ENCODE data around the gene ATAT1. TPM values are rescaled to one million over a fixed set of nuclear protein-coding genes. Genes with fewer than 3 reads are reported as not detected.

Gene ATAT1
- total and polyA plus RNA-seq, 9 of the 15 experiments (the other 6 are each of a cell fraction or from before 2014, with no cell fraction given), result 0.65 to 5.8 (median 1.6) TPM

DNA sequence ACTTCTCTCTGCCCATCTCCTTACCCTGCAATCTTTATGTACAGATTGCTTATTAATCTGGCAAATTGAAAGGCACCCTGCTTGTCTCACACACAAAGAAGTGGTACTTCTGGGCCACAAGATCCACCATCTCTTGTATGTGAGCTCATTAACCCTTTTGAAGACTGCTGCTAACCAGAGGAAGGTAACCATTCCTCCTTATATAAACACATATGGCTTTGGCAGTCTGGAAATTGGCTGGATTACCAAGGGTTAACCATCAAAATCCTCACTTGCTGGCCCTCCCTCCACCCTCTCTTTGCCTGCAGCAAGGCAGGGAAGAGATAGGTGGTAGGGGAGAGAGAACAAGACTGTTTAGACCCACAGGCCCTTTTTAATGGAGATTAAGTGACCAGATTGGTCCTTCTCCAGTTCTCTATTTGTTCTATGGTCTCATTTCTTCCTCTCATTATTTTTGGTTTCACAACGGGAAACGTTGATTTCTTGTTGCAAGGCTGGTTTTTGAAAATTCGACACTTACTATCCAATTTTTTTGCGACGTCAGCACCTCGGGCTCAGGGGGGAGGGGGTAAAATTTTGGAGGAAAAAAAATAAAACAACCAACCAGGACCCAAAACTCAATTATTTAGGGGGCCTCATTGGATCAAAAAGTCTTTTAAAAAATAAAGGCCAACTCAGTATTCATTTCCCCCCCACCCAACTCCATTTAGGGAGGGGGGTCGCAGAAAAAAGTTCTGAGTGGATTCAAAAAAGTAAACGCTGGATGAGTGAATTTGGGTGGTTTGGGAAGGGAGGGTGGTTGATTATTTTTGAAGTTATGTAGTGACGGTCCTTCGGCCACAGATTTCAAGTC lies 10.5 kb upstream of the ATAT1 start (continued):
- no peak for TF ChIP-seq ZNF24 (IDR thresholded peaks at IDR 0.05)
- TF ChIP-seq BDP1 (IDR thresholded peaks at IDR 0.05; ENCODE audit: insufficient read depth, insufficient read length), result no peak
- no peak for TF ChIP-seq SREBF1 (IDR thresholded peaks at IDR 0.05; ENCODE audit: borderline replicate concordance, low read depth, low read length)
- TF ChIP-seq NCOA1 (IDR thresholded peaks at IDR 0.05; ENCODE audit: low read depth), result 0 out of 2 replicates have a peak, but pooled peaks have one; percentile 29
- TF ChIP-seq MECOM (CRISPR knock-in tag; IDR thresholded peaks at IDR 0.05), result no peak
- no peak for TF ChIP-seq ZNF184 (CRISPR knock-in tag; IDR thresholded peaks at IDR 0.05)
- TF ChIP-seq ZNF57 (CRISPR knock-in tag; IDR thresholded peaks at IDR 0.05), result 0 out of 2 replicates have a peak, but pooled peaks have one; percentile 27
- no peak for TF ChIP-seq MCM5 (IDR thresholded peaks at IDR 0.05; ENCODE audit: low read depth)
- TF ChIP-seq TFAM (CRISPR knock-in tag; conservative IDR thresholded peaks at IDR 0.05), result no peak
- TF ChIP-seq JUNB (CRISPR knock-in tag; conservative IDR thresholded peaks at IDR 0.05), result no peak
- no peak for TF ChIP-seq ID3 (CRISPR knock-in tag; IDR thresholded peaks at IDR 0.05)
- no peak for TF ChIP-seq ID3 (tag; IDR thresholded peaks at IDR 0.05)
- TF ChIP-seq NKRF (IDR thresholded peaks at IDR 0.05; ENCODE audit: borderline replicate concordance), result no peak
- 0 out of 2 replicates have a peak, but pooled peaks have one; percentile 7 for TF ChIP-seq TCFL5 (CRISPR knock-in tag; conservative IDR thresholded peaks at IDR 0.05)
- TF ChIP-seq SIX5 (IDR thresholded peaks at IDR 0.05; ENCODE audit: borderline replicate concordance in 1 of 2, insufficient read depth in 1 of 2, low read depth in 1 of 2, low read length in 2 of 2), result no peak
- no peak for TF ChIP-seq ZNF133 (CRISPR knock-in tag; IDR thresholded peaks at IDR 0.05)
- TF ChIP-seq, protein P1, sequence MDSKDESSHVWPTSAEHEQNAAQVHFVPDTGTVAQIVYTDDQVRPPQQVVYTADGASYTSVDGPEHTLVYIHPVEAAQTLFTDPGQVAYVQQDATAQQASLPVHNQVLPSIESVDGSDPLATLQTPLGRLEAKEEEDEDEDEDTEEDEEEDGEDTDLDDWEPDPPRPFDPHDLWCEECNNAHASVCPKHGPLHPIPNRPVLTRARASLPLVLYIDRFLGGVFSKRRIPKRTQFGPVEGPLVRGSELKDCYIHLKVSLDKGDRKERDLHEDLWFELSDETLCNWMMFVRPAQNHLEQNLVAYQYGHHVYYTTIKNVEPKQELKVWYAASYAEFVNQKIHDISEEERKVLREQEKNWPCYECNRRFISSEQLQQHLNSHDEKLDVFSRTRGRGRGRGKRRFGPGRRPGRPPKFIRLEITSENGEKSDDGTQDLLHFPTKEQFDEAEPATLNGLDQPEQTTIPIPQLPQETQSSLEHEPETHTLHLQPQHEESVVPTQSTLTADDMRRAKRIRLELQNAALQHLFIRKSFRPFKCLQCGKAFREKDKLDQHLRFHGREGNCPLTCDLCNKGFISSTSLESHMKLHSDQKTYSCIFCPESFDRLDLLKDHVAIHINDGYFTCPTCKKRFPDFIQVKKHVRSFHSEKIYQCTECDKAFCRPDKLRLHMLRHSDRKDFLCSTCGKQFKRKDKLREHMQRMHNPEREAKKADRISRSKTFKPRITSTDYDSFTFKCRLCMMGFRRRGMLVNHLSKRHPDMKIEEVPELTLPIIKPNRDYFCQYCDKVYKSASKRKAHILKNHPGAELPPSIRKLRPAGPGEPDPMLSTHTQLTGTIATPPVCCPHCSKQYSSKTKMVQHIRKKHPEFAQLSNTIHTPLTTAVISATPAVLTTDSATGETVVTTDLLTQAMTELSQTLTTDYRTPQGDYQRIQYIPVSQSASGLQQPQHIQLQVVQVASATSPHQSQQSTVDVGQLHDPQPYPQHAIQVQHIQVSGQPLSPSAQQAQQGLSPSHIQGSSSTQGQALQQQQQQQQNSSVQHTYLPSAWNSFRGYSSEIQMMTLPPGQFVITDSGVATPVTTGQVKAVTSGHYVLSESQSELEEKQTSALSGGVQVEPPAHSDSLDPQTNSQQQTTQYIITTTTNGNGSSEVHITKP (IDR thresholded peaks at IDR 0.05; ENCODE audit: partially characterized antibody), result no peak
- TF ChIP-seq RNF219 (CRISPR knock-in tag; IDR thresholded peaks at IDR 0.05), result no peak
- TF ChIP-seq CHD1 (IDR thresholded peaks at IDR 0.05; ENCODE audit: low read length), result peak; percentile 26
- no peak for TF ChIP-seq U2AF1 (optimal IDR thresholded peaks at IDR 0.05; ENCODE audit: low read depth, low read length)
- no peak for TF ChIP-seq BMI1 (IDR thresholded peaks at IDR 0.05; ENCODE audit: low read length)

Measured in K562 (cell line).